Measurements from ENCODE around the gene BIK.
A peak's percentile ranks its signal among the peaks of the same experiment; 100 is the strongest.
"Not testable (repeated sequence)": the region's sequence is repeated elsewhere in the genome, so short reads cannot be mapped to it uniquely, and the experiment has no call there.

Gene BIK

GRCh38 chr22:43134553-43134952, 24.0 kb downstream of the BIK start:
- TF ChIP-seq CTCF (conservative IDR thresholded peaks at IDR 0.05; ENCODE audit: low read depth, low read length) = no peak
- no peak overlapping the region for H3K4me3 ChIP-seq (ENCODE audit: low read depth, low read length)
- DNase-seq (ENCODE audit: low read depth) = no peak

- no peak for DNase-seq (ENCODE audit: low read depth)
- no peak for TF ChIP-seq CTCF (conservative IDR thresholded peaks at IDR 0.05; ENCODE audit: low read depth, low read length)
- H3K4me3 ChIP-seq (ENCODE audit: low read depth, low read length) = no peak overlapping the region
Observed at GRCh38 chr22:43135565-43135964, 25.0 kb downstream of the BIK start.

- DNase-seq (ENCODE audit: low read depth) = peak; percentile 59
Observed at GRCh38 chr22:43136255-43136654, 25.7 kb downstream of the BIK start.

GRCh38 chr22:43136801-43137200, 26.3 kb downstream of the BIK start:
- no peak for DNase-seq (ENCODE audit: low read depth)
- TF ChIP-seq CTCF (conservative IDR thresholded peaks at IDR 0.05; ENCODE audit: low read depth, low read length) = no peak
- H3K4me3 ChIP-seq (ENCODE audit: low read depth, low read length) = no peak overlapping the region

More at GRCh38 chr22:43136255-43136654, 25.7 kb downstream of the BIK start:
- TF ChIP-seq CTCF (conservative IDR thresholded peaks at IDR 0.05; ENCODE audit: low read depth, low read length) = peak; percentile 83
- no peak overlapping the region for H3K4me3 ChIP-seq (ENCODE audit: low read depth, low read length)

GRCh38 chr22:43142880-43143562, 32.5 kb downstream of the BIK start, which contains the start of gene MCAT:
Gene MCAT, minus strand, starts transcription at chr22:43143398. Its CDS starts 50 bp downstream, at chr22:43143348.
- peak within 1 kb of the TSS; percentile 96 for H3K4me3 ChIP-seq (ENCODE audit: low read depth, low read length)
- no peak for TF ChIP-seq CTCF (conservative IDR thresholded peaks at IDR 0.05; ENCODE audit: low read depth, low read length)
- DNase-seq (ENCODE audit: low read depth) = peak; percentile 77

GRCh38 chr22:43144949-43145348, 34.4 kb downstream of the BIK start:
- no peak for DNase-seq (ENCODE audit: low read depth)
- no peak for TF ChIP-seq CTCF (conservative IDR thresholded peaks at IDR 0.05; ENCODE audit: low read depth, low read length)
- H3K4me3 ChIP-seq (ENCODE audit: low read depth, low read length) = no peak overlapping the region

GRCh38 chr22:43145371-43145770, 34.8 kb downstream of the BIK start:
- DNase-seq (ENCODE audit: low read depth) = not testable (repeated sequence)

GRCh38 chr22:43146332-43146731, 35.8 kb downstream of the BIK start:
- not testable (repeated sequence) for DNase-seq (ENCODE audit: low read depth); H3K4me3 ChIP-seq (ENCODE audit: low read depth, low read length)

More at GRCh38 chr22:43145371-43145770, 34.8 kb downstream of the BIK start:
- H3K4me3 ChIP-seq (ENCODE audit: low read depth, low read length) = not testable (repeated sequence)
